SK-N-SH (cell line): Measurements from ENCODE around the gene GLOD5. TPM values are rescaled to one million over a fixed set of nuclear protein-coding genes. Genes with fewer than 3 reads are reported as not detected.

Experiments
- CTCF ChIA-PET: fragments of 300-600, 350-600 bp; formaldehyde crosslinking; extraction: SDS; loops from one replicate; lab custom pipeline; 2021; lab: Yijun Ruan, JAX
- POLR2A ChIA-PET: fragments of 350-600 bp; sonication (Branson Sonifier 250); formaldehyde crosslinking; extraction: SDS; loops from one replicate; lab custom pipeline; 2020; ENCODE audit warnings: antibody characterized with exemption, inconsistent platforms; lab: Yijun Ruan, JAX
- DNase-seq: peaks from one replicate; pipeline ENCODE4 v3.0.0; 2012
- H2AFZ ChIP-seq: fragments of 200-600 bp; sonication (generic); 2 replicates; pipeline ENCODE4 v1.8.1; 2016; ENCODE audit warnings: antibody characterized with exemption, mild to moderate bottlenecking, low read depth
- H3F3A ChIP-seq: fragments of 200-600 bp; sonication (generic); replicated peaks from 2 replicates; pipeline ENCODE3; 2016; ENCODE audit warnings: antibody characterized with exemption, mild to moderate bottlenecking; ENCODE audit not compliant: insufficient read depth
- H3K27ac ChIP-seq, 2 experiments: fragments of 200-500 bp in 1 of 2; fragments of 200-600 bp in 1 of 2; sonication (Bioruptor generic) in 1 of 2; sonication (generic), shearing (Covaris generic) in 1 of 2; 2 replicates each; pipeline versions ENCODE4 v1.5.1 to v1.6.1; 2014 to 2016; ENCODE audit warnings: low read depth in 2 of 2, inconsistent platforms in 1 of 2, low read length in 1 of 2, mild to moderate bottlenecking in 1 of 2, mixed read lengths in 1 of 2
- H3K27me3 ChIP-seq: fragments of 200-600 bp; sonication (generic), shearing (Covaris generic); 2 replicates; pipeline ENCODE4 v1.6.1; 2016; ENCODE audit warnings: mixed run types; ENCODE audit not compliant: insufficient read depth
- H3K36me3 ChIP-seq, 2 experiments: fragments of 200-500 bp in 1 of 2; fragments of 200-600 bp in 1 of 2; sonication (Bioruptor generic) in 1 of 2; sonication (generic) in 1 of 2; replicated peaks in 1 of 2; 2 replicates each; pipeline versions ENCODE3 to v1.5.1; 2014 to 2016; ENCODE audit warnings: low read length in 1 of 2, mild to moderate bottlenecking in 1 of 2; ENCODE audit not compliant: insufficient read depth in 2 of 2, control insufficient read depth in 1 of 2
- H3K4me1 ChIP-seq, 2 experiments: fragments of 200-500 bp in 1 of 2; fragments of 200-600 bp in 1 of 2; sonication (Bioruptor generic) in 1 of 2; sonication (generic), shearing (Covaris generic) in 1 of 2; 2 replicates each; pipeline versions ENCODE4 v1.5.1 to v1.6.1; 2014 to 2016; ENCODE audit warnings: low read depth in 1 of 2, low read length in 1 of 2, mixed run types in 1 of 2; ENCODE audit not compliant: insufficient read depth in 2 of 2, control insufficient read depth in 1 of 2
- H3K4me2 ChIP-seq: fragments of 200-600 bp; sonication (generic), shearing (Covaris generic); 2 replicates; pipeline ENCODE4 v1.6.1; 2017; ENCODE audit warnings: mixed run types
- H3K4me3 ChIP-seq, 2 experiments: fragments of 200-500 bp in 1 of 2; fragments of 200-600 bp in 1 of 2; sonication (Bioruptor generic) in 1 of 2; sonication (generic), shearing (Covaris generic) in 1 of 2; 2 replicates each; pipeline versions ENCODE4 v1.5.1 to v1.8.1; 2014 to 2016; ENCODE audit warnings: low read depth in 2 of 2, inconsistent platforms in 1 of 2, low read length in 1 of 2, mild to moderate bottlenecking in 1 of 2, mixed read lengths in 1 of 2, moderate library complexity in 1 of 2
- H3K79me2 ChIP-seq: fragments of 200-600 bp; sonication (generic); 2 replicates; pipeline ENCODE4 v1.8.1; 2017; ENCODE audit warnings: mild to moderate bottlenecking; ENCODE audit not compliant: insufficient read depth
- H3K9ac ChIP-seq: fragments of 200-600 bp; sonication (generic); 2 replicates; pipeline ENCODE4 v1.6.1; 2017; ENCODE audit warnings: mixed run types
- H3K9me2 ChIP-seq: fragments of 200-600 bp; sonication (generic); 2 replicates; pipeline ENCODE4 v1.6.1; 2017; ENCODE audit warnings: mixed run types
- H3K9me3 ChIP-seq: fragments of 200-600 bp; sonication (generic); 2 replicates; pipeline ENCODE4 v1.6.1; 2017; ENCODE audit warnings: mixed run types, mild to moderate bottlenecking, moderate library complexity
- H4K20me1 ChIP-seq: fragments of 200-600 bp; sonication (generic); 2 replicates; pipeline ENCODE4 v1.6.1; 2017; ENCODE audit warnings: mild to moderate bottlenecking, mixed run types; ENCODE audit not compliant: insufficient read depth
- CHD2 ChIP-seq: fragments of 150-350 bp; IDR thresholded peaks from 2 replicates; pipeline ENCODE4 v1.6.1; 2018; ENCODE audit warnings: low read length; ENCODE audit not compliant: partially characterized antibody
- GABPA ChIP-seq: IDR thresholded peaks from 2 replicates; pipeline ENCODE4 v1.4.0; 2012; ENCODE audit warnings: low read depth, mild to moderate bottlenecking
- MXI1 ChIP-seq: IDR thresholded peaks from 2 replicates; pipeline ENCODE4 v1.6.1; 2012; ENCODE audit warnings: mild to moderate bottlenecking, low read depth, low read length, improper control_type of control experiment
- NFIC ChIP-seq: IDR thresholded peaks from 2 replicates; pipeline ENCODE4 v1.4.0; 2012; ENCODE audit warnings: borderline replicate concordance
- NRF1 ChIP-seq: IDR thresholded peaks from 2 replicates; pipeline ENCODE4 v1.6.1; 2012; ENCODE audit warnings: low read depth, mild to moderate bottlenecking, low read length
- PBX3 ChIP-seq: IDR thresholded peaks from 2 replicates; pipeline ENCODE4; 2012
- POLR2AphosphoS5 ChIP-seq: IDR thresholded peaks from 2 replicates; pipeline ENCODE4 v1.6.1; 2012; ENCODE audit warnings: low read depth, low read length
- WGBS: methylation state at CpG from one replicate; pipeline ENCODE4 v1.1.6; 2017; ENCODE audit warnings: low lambda C conversion rate; 5-methylcytosine and 5-hydroxymethylcytosine counted together
- polyA plus RNA-seq, 3 experiments: library from polyadenylated mRNA; depleted of rRNA; stranded (reverse); fragments of >200 nt; gene quantifications; 2 replicates each; pipeline ENCODE4 v1.2.3, GENCODE V29; 2012
- TF ChIP-seq, protein P1 (sequence below): IDR thresholded peaks from 2 replicates; pipeline ENCODE4 v1.4.0; 2012; ENCODE audit warnings: low read depth, borderline replicate concordance
- TF ChIP-seq, protein P2 (sequence below): IDR thresholded peaks from 2 replicates; pipeline ENCODE4 v1.6.1; 2012; ENCODE audit warnings: mild to moderate bottlenecking, low read depth, low read length, moderate library complexity

Gene GLOD5
- polyA plus RNA-seq, 1 of the 3 experiments (the other 2 are of a cell fraction) = not detected

- Histone ChIP-seq H3K9me2 (no peaks in the 10 kb centered on the region), H3K27me3 (no peaks in the 10 kb centered on the region; the same call in 1 of the 2 replicates), H3K4me2 (peak within 1 kb of the TSS; percentile 68), H3F3A (no peaks in the 10 kb centered on the region), H2AFZ (peak within 1 kb of the TSS; percentile 88), H4K20me1 (no peaks in the 10 kb centered on the region), H3K9ac (peak within 1 kb of the TSS; percentile 89), H3K4me1 (peaks cover 4 to 10% of the 10 kb centered on the region in 2 experiments; a peak in 1 of 4 replicates), H3K4me3 (peak within 1 kb of the TSS; percentile 63 to 82), H3K79me2 (no peaks in the 10 kb centered on the region), H3K9me3 (no peaks in the 10 kb centered on the region), H3K27ac (peak within 1 kb of the TSS; percentile 94 to 95), H3K36me3 (no peaks in the 10 kb centered on the region)
- DNase-seq = peak; percentile 89
- ChIA-PET CTCF (interaction anchor here (1.0 kb wide), 1 partner anchor 170 kb away, joined by 3 read pairs; no protein-coding TSS in a partner anchor), POLR2A (interaction anchor here (0.6 to 2.1 kb wide), 2 partner anchors 64 to 178 kb away, joined by 3 to 8 read pairs; no protein-coding TSS in a partner anchor)
- 28% methylated on average over 40 of the region's 89 CpGs for WGBS
- TF ChIP-seq CHD2 = peak; percentile 98
- peak; percentile 58; the same call in 1 of the 2 replicates for TF ChIP-seq POLR2AphosphoS5
- TF ChIP-seq NFIC = no peak
- TF ChIP-seq, protein P1, sequence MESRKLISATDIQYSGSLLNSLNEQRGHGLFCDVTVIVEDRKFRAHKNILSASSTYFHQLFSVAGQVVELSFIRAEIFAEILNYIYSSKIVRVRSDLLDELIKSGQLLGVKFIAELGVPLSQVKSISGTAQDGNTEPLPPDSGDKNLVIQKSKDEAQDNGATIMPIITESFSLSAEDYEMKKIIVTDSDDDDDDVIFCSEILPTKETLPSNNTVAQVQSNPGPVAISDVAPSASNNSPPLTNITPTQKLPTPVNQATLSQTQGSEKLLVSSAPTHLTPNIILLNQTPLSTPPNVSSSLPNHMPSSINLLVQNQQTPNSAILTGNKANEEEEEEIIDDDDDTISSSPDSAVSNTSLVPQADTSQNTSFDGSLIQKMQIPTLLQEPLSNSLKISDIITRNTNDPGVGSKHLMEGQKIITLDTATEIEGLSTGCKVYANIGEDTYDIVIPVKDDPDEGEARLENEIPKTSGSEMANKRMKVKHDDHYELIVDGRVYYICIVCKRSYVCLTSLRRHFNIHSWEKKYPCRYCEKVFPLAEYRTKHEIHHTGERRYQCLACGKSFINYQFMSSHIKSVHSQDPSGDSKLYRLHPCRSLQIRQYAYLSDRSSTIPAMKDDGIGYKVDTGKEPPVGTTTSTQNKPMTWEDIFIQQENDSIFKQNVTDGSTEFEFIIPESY = peak; percentile 92
- TF ChIP-seq, protein P2, sequence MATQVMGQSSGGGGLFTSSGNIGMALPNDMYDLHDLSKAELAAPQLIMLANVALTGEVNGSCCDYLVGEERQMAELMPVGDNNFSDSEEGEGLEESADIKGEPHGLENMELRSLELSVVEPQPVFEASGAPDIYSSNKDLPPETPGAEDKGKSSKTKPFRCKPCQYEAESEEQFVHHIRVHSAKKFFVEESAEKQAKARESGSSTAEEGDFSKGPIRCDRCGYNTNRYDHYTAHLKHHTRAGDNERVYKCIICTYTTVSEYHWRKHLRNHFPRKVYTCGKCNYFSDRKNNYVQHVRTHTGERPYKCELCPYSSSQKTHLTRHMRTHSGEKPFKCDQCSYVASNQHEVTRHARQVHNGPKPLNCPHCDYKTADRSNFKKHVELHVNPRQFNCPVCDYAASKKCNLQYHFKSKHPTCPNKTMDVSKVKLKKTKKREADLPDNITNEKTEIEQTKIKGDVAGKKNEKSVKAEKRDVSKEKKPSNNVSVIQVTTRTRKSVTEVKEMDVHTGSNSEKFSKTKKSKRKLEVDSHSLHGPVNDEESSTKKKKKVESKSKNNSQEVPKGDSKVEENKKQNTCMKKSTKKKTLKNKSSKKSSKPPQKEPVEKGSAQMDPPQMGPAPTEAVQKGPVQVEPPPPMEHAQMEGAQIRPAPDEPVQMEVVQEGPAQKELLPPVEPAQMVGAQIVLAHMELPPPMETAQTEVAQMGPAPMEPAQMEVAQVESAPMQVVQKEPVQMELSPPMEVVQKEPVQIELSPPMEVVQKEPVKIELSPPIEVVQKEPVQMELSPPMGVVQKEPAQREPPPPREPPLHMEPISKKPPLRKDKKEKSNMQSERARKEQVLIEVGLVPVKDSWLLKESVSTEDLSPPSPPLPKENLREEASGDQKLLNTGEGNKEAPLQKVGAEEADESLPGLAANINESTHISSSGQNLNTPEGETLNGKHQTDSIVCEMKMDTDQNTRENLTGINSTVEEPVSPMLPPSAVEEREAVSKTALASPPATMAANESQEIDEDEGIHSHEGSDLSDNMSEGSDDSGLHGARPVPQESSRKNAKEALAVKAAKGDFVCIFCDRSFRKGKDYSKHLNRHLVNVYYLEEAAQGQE = no peak
- peak; percentile 40 for TF ChIP-seq NRF1
- TF ChIP-seq GABPA = no peak
- TF ChIP-seq PBX3 = no peak
- TF ChIP-seq MXI1 = 0 out of 2 replicates have a peak, but pooled peaks have one; percentile 20
Observed at GRCh38 chrX:48801280-48802088, 39.9 kb downstream of the GLOD5 start, which contains the start of gene HDAC6. TSS of gene HDAC6 (plus strand) at chrX:48802067. CDS start at chrX:48802693, 626 bp downstream.
